K562 (cell line): ENCODE results near the gene LAPTM5. TPM values are rescaled to one million over a fixed set of nuclear protein-coding genes. Genes with fewer than 3 reads are reported as not detected.

ENCODE experiments used
- ARNT ChIP-seq, 2 experiments: fragments of 450-650 bp; IDR thresholded peaks; 2 replicates each; pipeline ENCODE4 v1.6.1; 2016; ENCODE audit warnings: mild to moderate bottlenecking in 1 of 2
- BDP1 ChIP-seq: IDR thresholded peaks from 3 replicates; pipeline ENCODE4 v1.6.1; 2011; ENCODE audit not compliant: insufficient read length, insufficient read depth
- GABPB1 ChIP-seq: sonication (generic); formaldehyde crosslinking; IDR thresholded peaks from 2 replicates; pipeline ENCODE4 v1.8.0; 2022; ENCODE audit warnings: mild to moderate bottlenecking, missing genetic modification reagents
- KLF6 ChIP-seq: fragments of 250-450 bp; sonication (Bioruptor Pico); IDR thresholded peaks from 2 replicates; pipeline ENCODE4 v1.4.0; 2020; ENCODE audit warnings: mild to moderate bottlenecking, moderate library complexity, borderline replicate concordance
- LARP7 ChIP-seq: fragments of 450-650 bp; IDR thresholded peaks from 2 replicates; pipeline ENCODE4 v1.6.1; 2016
- NR2C2 ChIP-seq, 2 experiments: fragments of 200-800 bp in 1 of 2; sonication (Bioruptor generic) in 1 of 2; sonication (generic) in 1 of 2; formaldehyde crosslinking in 1 of 2; IDR thresholded peaks; 2 replicates each; pipeline versions ENCODE4 v1.6.1 to v1.8.0; 2016 to 2022; ENCODE audit warnings: mild to moderate bottlenecking in 1 of 2, missing compliant biosample characterization in 1 of 2, missing genetic modification characterization in 1 of 2, missing genetic modification reagents in 1 of 2
- RUNX1 ChIP-seq: sonication (generic); IDR thresholded peaks from 2 replicates; pipeline ENCODE4 v1.6.1; 2016; ENCODE audit warnings: antibody characterized with exemption, low read depth
- SAFB ChIP-seq: fragments of 200-400 bp; formaldehyde crosslinking; IDR thresholded peaks from 2 replicates; pipeline ENCODE4 v1.6.1; 2017; ENCODE audit warnings: low read depth, low read length, borderline replicate concordance
- SIRT6 ChIP-seq: IDR thresholded peaks from one replicate; pipeline ENCODE4 v1.6.1; 2012; ENCODE audit warnings: low read depth, mild to moderate bottlenecking, control low read depth, inconsistent platforms, low read length, moderate library complexity
- ZBTB7A ChIP-seq: IDR thresholded peaks from 2 replicates; pipeline ENCODE4 v1.6.1; 2011; ENCODE audit warnings: low read depth, mild to moderate bottlenecking, low read length, moderate library complexity, borderline replicate concordance; ENCODE audit not compliant: control insufficient read depth
- ZNF695 ChIP-seq: fragments of 450-650 bp; formaldehyde crosslinking; IDR thresholded peaks from 2 replicates; pipeline ENCODE4 v1.4.0; 2020; ENCODE audit warnings: mild to moderate bottlenecking, moderate library complexity
- ZNF764 ChIP-seq: fragments of 250-450 bp; sonication (Bioruptor Pico); IDR thresholded peaks from 2 replicates; pipeline ENCODE4 v1.4.0; 2020; ENCODE audit warnings: low read depth, mild to moderate bottlenecking, moderate library complexity
- ZZZ3 ChIP-seq: fragments of 450-650 bp; IDR thresholded peaks from 2 replicates; pipeline ENCODE4 v1.6.1; 2016; ENCODE audit warnings: antibody characterized with exemption, mild to moderate bottlenecking, moderate library complexity
- polyA plus RNA-seq, 8 experiments: library from polyadenylated mRNA; depleted of rRNA in 4 of 8; stranded (reverse) in 5 of 8; unstranded in 3 of 8; fragments of >200 nt; fragmentation: Nextera tagmentation in 2 of 8; fragmentation: Illumina TruSeq in 1 of 8; extraction: Ambion mirVana in 2 of 8; extraction: Trizol in 1 of 8; gene quantifications; 2 replicates each; pipeline versions ENCODE4 v1.2.1 to v1.2.3, GENCODE V29; 2011 to 2014; ENCODE audit warnings: inconsistent platforms in 1 of 8, missing spikeins in 1 of 8
- total RNA-seq, 7 experiments: library from RNA; depleted of rRNA in 6 of 7; stranded (reverse); fragments of >200 nt in 6 of 7; fragmentation: Illumina TruSeq in 2 of 7; extraction: Trizol in 2 of 7; gene quantifications; 2 replicates each; pipeline versions ENCODE4 v1.2.1 to v1.2.3, GENCODE V29; 2011 to 2021; ENCODE audit warnings: low replicate concordance in 1 of 7
- TF ChIP-seq, protein P1 (sequence below): sonication (generic); formaldehyde crosslinking; IDR thresholded peaks from 2 replicates; pipeline ENCODE4 v1.8.0; 2023; ENCODE audit warnings: mild to moderate bottlenecking, missing genetic modification reagents
- TF ChIP-seq, protein P2 (sequence below): fragments of 250-450 bp; sonication (Bioruptor Pico); IDR thresholded peaks from 2 replicates; pipeline ENCODE4 v1.8.0; 2022; ENCODE audit warnings: moderate library complexity, mild to moderate bottlenecking, inconsistent platforms
- TF ChIP-seq, protein P3 (sequence below): sonication (generic); IDR thresholded peaks from 2 replicates; pipeline ENCODE4 v1.6.1; 2016
- TF ChIP-seq, protein P4 (sequence below): fragments of 250-450 bp; sonication (Bioruptor Pico); IDR thresholded peaks from 2 replicates; pipeline ENCODE4 v1.8.0; 2021; ENCODE audit warnings: moderate library complexity, mild to moderate bottlenecking, inconsistent platforms

The LAPTM5 gene
- total and polyA plus RNA-seq, 9 of the 15 experiments (the other 6 are each of a cell fraction or from before 2014, with no cell fraction given): 2.4 to 47.3 (median 20.3) TPM

DNA sequence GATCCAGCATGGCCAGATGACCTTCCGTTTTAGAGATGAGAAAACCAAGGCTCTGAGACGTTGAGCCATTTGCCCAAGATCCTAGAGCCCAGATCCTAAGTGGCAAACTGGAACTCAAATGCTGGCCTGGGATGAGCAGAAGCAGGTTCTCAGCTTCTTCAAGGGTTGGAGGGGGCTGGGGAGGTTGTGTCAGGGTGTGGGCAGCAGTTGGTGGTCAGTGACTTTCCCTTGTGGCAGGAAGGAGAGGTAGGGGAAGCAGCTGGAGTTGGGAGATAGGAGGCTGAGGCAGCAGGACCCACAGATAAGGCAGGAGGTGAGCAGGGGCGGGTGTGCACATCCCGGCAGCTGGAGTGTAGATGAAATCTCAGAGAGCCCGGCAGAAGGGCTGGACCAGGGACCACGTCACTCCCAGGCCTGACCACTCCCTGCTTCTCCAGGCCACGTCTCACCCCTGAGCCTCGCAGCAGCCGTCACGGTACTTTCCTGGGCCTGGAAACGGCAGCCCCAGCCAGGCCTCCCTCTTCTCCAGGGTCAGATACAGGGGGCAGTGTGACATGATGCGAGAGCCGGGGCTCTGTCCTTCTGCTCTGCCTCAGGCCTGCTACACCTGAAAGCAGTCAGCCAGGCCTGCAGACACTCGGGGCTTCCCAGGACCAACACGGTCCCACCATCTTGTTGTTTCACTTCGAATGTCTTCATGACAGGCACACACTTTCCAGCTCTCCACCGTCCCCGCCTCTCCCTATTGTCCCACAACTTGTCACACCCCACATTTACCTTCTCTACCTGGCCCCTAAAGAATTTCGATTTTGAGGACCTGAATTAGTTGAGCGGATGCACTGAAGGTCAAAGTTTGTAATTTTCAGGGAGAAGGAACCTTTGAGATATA, 11.5 kb upstream of the LAPTM5 start (continued):
- TF ChIP-seq, protein P1, sequence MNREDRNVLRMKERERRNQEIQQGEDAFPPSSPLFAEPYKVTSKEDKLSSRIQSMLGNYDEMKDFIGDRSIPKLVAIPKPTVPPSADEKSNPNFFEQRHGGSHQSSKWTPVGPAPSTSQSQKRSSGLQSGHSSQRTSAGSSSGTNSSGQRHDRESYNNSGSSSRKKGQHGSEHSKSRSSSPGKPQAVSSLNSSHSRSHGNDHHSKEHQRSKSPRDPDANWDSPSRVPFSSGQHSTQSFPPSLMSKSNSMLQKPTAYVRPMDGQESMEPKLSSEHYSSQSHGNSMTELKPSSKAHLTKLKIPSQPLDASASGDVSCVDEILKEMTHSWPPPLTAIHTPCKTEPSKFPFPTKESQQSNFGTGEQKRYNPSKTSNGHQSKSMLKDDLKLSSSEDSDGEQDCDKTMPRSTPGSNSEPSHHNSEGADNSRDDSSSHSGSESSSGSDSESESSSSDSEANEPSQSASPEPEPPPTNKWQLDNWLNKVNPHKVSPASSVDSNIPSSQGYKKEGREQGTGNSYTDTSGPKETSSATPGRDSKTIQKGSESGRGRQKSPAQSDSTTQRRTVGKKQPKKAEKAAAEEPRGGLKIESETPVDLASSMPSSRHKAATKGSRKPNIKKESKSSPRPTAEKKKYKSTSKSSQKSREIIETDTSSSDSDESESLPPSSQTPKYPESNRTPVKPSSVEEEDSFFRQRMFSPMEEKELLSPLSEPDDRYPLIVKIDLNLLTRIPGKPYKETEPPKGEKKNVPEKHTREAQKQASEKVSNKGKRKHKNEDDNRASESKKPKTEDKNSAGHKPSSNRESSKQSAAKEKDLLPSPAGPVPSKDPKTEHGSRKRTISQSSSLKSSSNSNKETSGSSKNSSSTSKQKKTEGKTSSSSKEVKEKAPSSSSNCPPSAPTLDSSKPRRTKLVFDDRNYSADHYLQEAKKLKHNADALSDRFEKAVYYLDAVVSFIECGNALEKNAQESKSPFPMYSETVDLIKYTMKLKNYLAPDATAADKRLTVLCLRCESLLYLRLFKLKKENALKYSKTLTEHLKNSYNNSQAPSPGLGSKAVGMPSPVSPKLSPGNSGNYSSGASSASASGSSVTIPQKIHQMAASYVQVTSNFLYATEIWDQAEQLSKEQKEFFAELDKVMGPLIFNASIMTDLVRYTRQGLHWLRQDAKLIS (CRISPR knock-in tag): no peak; the same call in none of the 2 replicates
- TF ChIP-seq, protein P2, sequence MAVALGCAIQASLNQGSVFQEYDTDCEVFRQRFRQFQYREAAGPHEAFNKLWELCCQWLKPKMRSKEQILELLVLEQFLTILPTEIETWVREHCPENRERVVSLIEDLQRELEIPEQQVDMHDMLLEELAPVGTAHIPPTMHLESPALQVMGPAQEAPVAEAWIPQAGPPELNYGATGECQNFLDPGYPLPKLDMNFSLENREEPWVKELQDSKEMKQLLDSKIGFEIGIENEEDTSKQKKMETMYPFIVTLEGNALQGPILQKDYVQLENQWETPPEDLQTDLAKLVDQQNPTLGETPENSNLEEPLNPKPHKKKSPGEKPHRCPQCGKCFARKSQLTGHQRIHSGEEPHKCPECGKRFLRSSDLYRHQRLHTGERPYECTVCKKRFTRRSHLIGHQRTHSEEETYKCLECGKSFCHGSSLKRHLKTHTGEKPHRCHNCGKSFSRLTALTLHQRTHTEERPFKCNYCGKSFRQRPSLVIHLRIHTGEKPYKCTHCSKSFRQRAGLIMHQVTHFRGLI: peak; percentile 88; the same call in 1 of the 2 replicates
- TF ChIP-seq ZNF764 (CRISPR knock-in tag) (no peak), ZBTB7A (peak; percentile 93), KLF6 (CRISPR knock-in tag) (peak; percentile 89; the same call in 1 of the 2 replicates), ZNF695 (CRISPR knock-in tag) (0 out of 2 replicates have a peak, but pooled peaks have one; percentile 22), ZZZ3 (no peak), RUNX1 (peak; percentile 100), BDP1 (no peak), GABPB1 (CRISPR knock-in tag) (peak; percentile 89), LARP7 (peak; percentile 98), SIRT6 (no peak), ARNT (IDR thresholded peaks at IDR 0.05) (peak; percentile 99 to 100), NR2C2 (CRISPR knock-in tag; IDR thresholded peaks at IDR 0.05) (no peak; the same call in none of the 2 replicates), NR2C2 (tag; IDR thresholded peaks at IDR 0.05) (peak; percentile 95), SAFB (no peak)
- TF ChIP-seq, protein P3, sequence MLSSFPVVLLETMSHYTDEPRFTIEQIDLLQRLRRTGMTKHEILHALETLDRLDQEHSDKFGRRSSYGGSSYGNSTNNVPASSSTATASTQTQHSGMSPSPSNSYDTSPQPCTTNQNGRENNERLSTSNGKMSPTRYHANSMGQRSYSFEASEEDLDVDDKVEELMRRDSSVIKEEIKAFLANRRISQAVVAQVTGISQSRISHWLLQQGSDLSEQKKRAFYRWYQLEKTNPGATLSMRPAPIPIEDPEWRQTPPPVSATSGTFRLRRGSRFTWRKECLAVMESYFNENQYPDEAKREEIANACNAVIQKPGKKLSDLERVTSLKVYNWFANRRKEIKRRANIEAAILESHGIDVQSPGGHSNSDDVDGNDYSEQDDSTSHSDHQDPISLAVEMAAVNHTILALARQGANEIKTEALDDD: peak; percentile 75
- TF ChIP-seq, protein P4, sequence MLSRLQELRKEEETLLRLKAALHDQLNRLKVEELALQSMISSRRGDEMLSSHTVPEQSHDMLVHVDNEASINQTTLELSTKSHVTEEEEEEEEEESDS (CRISPR knock-in tag): no peak
